Measurements from ENCODE around the gene PRAME.

- TF ChIP-seq CTCF (conservative IDR thresholded peaks at IDR 0.05; ENCODE audit: low read depth in 2 of 2) = peak; percentile 79 to 80
- TF ChIP-seq EZH2 (IDR thresholded peaks at IDR 0.05; ENCODE audit: low read depth, unreplicated experiment) = no peak
- TF ChIP-seq POLR2AphosphoS5 (IDR thresholded peaks at IDR 0.05; ENCODE audit: low read depth) = no peak
Observed at GRCh38 chr22:22593964-22594656, 35.0 kb upstream of the PRAME start.
